IMR-90 (cell line): ENCODE data around the gene CCDC63. TPM values are rescaled to one million over a fixed set of nuclear protein-coding genes. Genes with fewer than 3 reads are reported as not detected.

Source experiments
- ATAC-seq: fragments of 200-7000 bp; cut with Tn5 transposase; 2 replicates; pipeline ENCODE4 v1.9.1; 2020; ENCODE audit warnings: low read depth, mild to moderate bottlenecking, moderate library complexity
- BruUV-seq: library from RNA; stranded (reverse); fragments of 400-500 nt; replicated peaks from 2 replicates; lab custom pipeline; 2021; lab: Mats Ljungman, UMichigan
- CTCF ChIA-PET: fragments of 300-600 bp; formaldehyde crosslinking; extraction: SDS; loops from one replicate; lab custom pipeline; 2021; ENCODE audit warnings: antibody characterized with exemption; lab: Yijun Ruan, JAX
- POLR2A ChIA-PET: fragments of 300-600 bp; sonication (Branson Sonifier 250); formaldehyde crosslinking; loops from one replicate; lab custom pipeline; 2022; ENCODE audit warnings: antibody characterized with exemption; ENCODE audit not compliant: unreplicated experiment; lab: Charles Lee
- DNase-seq: peaks from one replicate; pipeline ENCODE4 v3.0.0; 2013
- H2AFZ ChIP-seq: replicated peaks from 2 replicates; pipeline ENCODE3; 2013; ENCODE audit warnings: low read length, mild to moderate bottlenecking; ENCODE audit not compliant: poor library complexity
- H2AK5ac ChIP-seq: 2 replicates; pipeline ENCODE4 v1.6.1; 2013; ENCODE audit warnings: low read depth, low read length, inconsistent platforms
- H2AK9ac ChIP-seq: replicated peaks from 2 replicates; pipeline ENCODE3; 2013; ENCODE audit warnings: mild to moderate bottlenecking, low read depth, low read length, moderate library complexity; ENCODE audit not compliant: poor library complexity
- H2BK120ac ChIP-seq: 2 replicates; pipeline ENCODE4 v1.6.1; 2013; ENCODE audit warnings: low read depth, low read length, inconsistent platforms
- H2BK15ac ChIP-seq: 3 replicates; pipeline ENCODE4 v1.6.1; 2013; ENCODE audit warnings: low read depth, low read length, inconsistent platforms
- H2BK20ac ChIP-seq: 2 replicates; pipeline ENCODE4 v1.6.1; 2013; ENCODE audit warnings: low read depth, mild to moderate bottlenecking, inconsistent platforms, low read length, moderate library complexity
- H2BK5ac ChIP-seq: 2 replicates; pipeline ENCODE4 v1.6.1; 2013; ENCODE audit warnings: mild to moderate bottlenecking, low read depth, low read length, inconsistent platforms; ENCODE audit not compliant: poor library complexity, severe bottlenecking
- H3K14ac ChIP-seq: replicated peaks from 2 replicates; pipeline ENCODE4 v1.6.1; 2013; ENCODE audit warnings: low read depth, low read length, inconsistent platforms
- H3K18ac ChIP-seq: 2 replicates; pipeline ENCODE4 v1.6.1; 2013; ENCODE audit warnings: low read depth, low read length, control low read depth
- H3K23ac ChIP-seq: 2 replicates; pipeline ENCODE4 v1.6.1; 2013; ENCODE audit warnings: low read depth, low read length, inconsistent platforms
- H3K27ac ChIP-seq: 2 replicates; pipeline ENCODE4 v1.5.1; 2013; ENCODE audit warnings: mild to moderate bottlenecking, control low read depth, low read length; ENCODE audit not compliant: insufficient read depth
- H3K27me3 ChIP-seq: 2 replicates; pipeline ENCODE4 v1.6.1; 2013; ENCODE audit warnings: low read length; ENCODE audit not compliant: control insufficient read depth, insufficient read depth
- H3K36me3 ChIP-seq: 2 replicates; pipeline ENCODE4 v1.6.1; 2013; ENCODE audit warnings: low read length, mixed read lengths; ENCODE audit not compliant: control insufficient read depth, insufficient read depth
- H3K4ac ChIP-seq: 2 replicates; pipeline ENCODE4 v1.6.1; 2013; ENCODE audit warnings: low read depth, low read length, inconsistent platforms
- H3K4me1 ChIP-seq: 2 replicates; pipeline ENCODE4 v1.6.1; 2013; ENCODE audit warnings: low read length, mixed read lengths; ENCODE audit not compliant: control insufficient read depth, insufficient read depth
- H3K4me2 ChIP-seq: 2 replicates; pipeline ENCODE4 v1.6.1; 2013; ENCODE audit warnings: low read depth, mild to moderate bottlenecking, control low read depth, low read length, moderate library complexity
- H3K4me3 ChIP-seq: 2 replicates; pipeline ENCODE4 v1.5.1; 2013; ENCODE audit warnings: low read depth, mild to moderate bottlenecking, control low read depth, low read length, moderate library complexity; ENCODE audit not compliant: insufficient read depth
- H3K56ac ChIP-seq: 2 replicates; pipeline ENCODE4 v1.6.1; 2013; ENCODE audit warnings: low read length, inconsistent platforms; ENCODE audit not compliant: insufficient read depth; ENCODE audit errors: extremely low read depth
- H3K79me1 ChIP-seq, 2 experiments: 2 replicates each; pipeline ENCODE4 v1.6.1; 2013; ENCODE audit warnings: low read length in 2 of 2, inconsistent platforms in 1 of 2, low read depth in 1 of 2
- H3K9ac ChIP-seq: 2 replicates; pipeline ENCODE4 v1.6.1; 2013; ENCODE audit warnings: low read depth, low read length, control low read depth
- H3K9me1 ChIP-seq: 2 replicates; pipeline ENCODE4 v1.6.1; 2013; ENCODE audit warnings: low read length, inconsistent platforms; ENCODE audit not compliant: insufficient read depth
- H3K9me3 ChIP-seq: 2 replicates; pipeline ENCODE4 v1.6.1; 2013; ENCODE audit warnings: low read length; ENCODE audit not compliant: control insufficient read depth, insufficient read depth
- H4K20me1 ChIP-seq: 2 replicates; pipeline ENCODE4 v1.6.1; 2013; ENCODE audit warnings: low read length, inconsistent platforms; ENCODE audit not compliant: insufficient read depth
- H4K5ac ChIP-seq: 2 replicates; pipeline ENCODE4 v1.6.1; 2013; ENCODE audit warnings: mild to moderate bottlenecking, low read depth, low read length, control low read depth
- H4K8ac ChIP-seq, 2 experiments: 2 replicates each; pipeline ENCODE4 v1.6.1; 2013; ENCODE audit warnings: low read depth in 2 of 2, low read length in 2 of 2, control low read depth in 1 of 2, inconsistent platforms in 1 of 2
- H4K91ac ChIP-seq: 2 replicates; pipeline ENCODE4 v1.6.1; 2013; ENCODE audit warnings: low read depth, low read length, inconsistent platforms; ENCODE audit not compliant: insufficient read depth
- BHLHE40 ChIP-seq: fragments of 150-350 bp; IDR thresholded peaks from 2 replicates; pipeline ENCODE4 v1.6.1; 2016; ENCODE audit warnings: mild to moderate bottlenecking, low read depth, low read length
- CEBPB ChIP-seq: IDR thresholded peaks from 2 replicates; pipeline ENCODE4 v1.6.1; 2012; ENCODE audit warnings: low read depth, low read length, improper control_type of control experiment
- CHD1 ChIP-seq: IDR thresholded peaks from 2 replicates; pipeline ENCODE4 v1.6.1; 2012; ENCODE audit warnings: low read depth, low read length, improper control_type of control experiment
- FOS ChIP-seq: fragments of 150-350 bp; IDR thresholded peaks from 2 replicates; pipeline ENCODE4 v1.6.1; 2016; ENCODE audit warnings: low read depth, low read length
- MAFK ChIP-seq: IDR thresholded peaks from 2 replicates; pipeline ENCODE4 v1.6.1; 2012; ENCODE audit warnings: low read depth, low read length, improper control_type of control experiment
- MXI1 ChIP-seq: IDR thresholded peaks from 2 replicates; pipeline ENCODE4 v1.6.1; 2012; ENCODE audit warnings: low read depth, mild to moderate bottlenecking, low read length, moderate library complexity, borderline replicate concordance
- NFE2L2 ChIP-seq: fragments of 150-350 bp; IDR thresholded peaks from 2 replicates; pipeline ENCODE4 v1.6.1; 2016; ENCODE audit warnings: low read depth, mild to moderate bottlenecking, low read length
- POLR2A ChIP-seq: IDR thresholded peaks from 2 replicates; pipeline ENCODE4 v1.6.1; 2012; ENCODE audit warnings: mild to moderate bottlenecking, low read depth, low read length
- RAD21 ChIP-seq: IDR thresholded peaks from 2 replicates; pipeline ENCODE4 v1.6.1; 2012; ENCODE audit warnings: low read length, improper control_type of control experiment
- RCOR1 ChIP-seq: IDR thresholded peaks from 2 replicates; pipeline ENCODE4 v1.6.1; 2012; ENCODE audit warnings: mild to moderate bottlenecking, low read length, improper control_type of control experiment; ENCODE audit not compliant: insufficient replicate concordance
- RFX5 ChIP-seq: IDR thresholded peaks from 2 replicates; pipeline ENCODE4 v1.8.0; 2012; ENCODE audit warnings: low read depth, mild to moderate bottlenecking, low read length, moderate library complexity
- SMC3 ChIP-seq: fragments of 150-350 bp; IDR thresholded peaks from 2 replicates; pipeline ENCODE4 v1.6.1; 2016; ENCODE audit warnings: low read depth, mild to moderate bottlenecking, antibody characterized with exemption, low read length, moderate library complexity
- WGBS, 2 experiments: methylation state at CpG; one replicate each; pipeline versions ENCODE4 v1.1.5 to v1.1.7; 2013; ENCODE audit warnings: missing lambda C conversion rate in 2 of 2; ENCODE audit not compliant: insufficient read length in 1 of 2; ENCODE audit errors: extremely low coverage in 2 of 2; 5-methylcytosine and 5-hydroxymethylcytosine counted together
- dilution Hi-C: fragments of 300-500 bp; cut with HindIII; formaldehyde crosslinking; loops from one replicate; pipeline ENCODE4 v1.14.3; 2018; ENCODE audit warnings: low sequenced_read_pairs; ENCODE audit not compliant: unreplicated experiment
- in situ Hi-C: fragments of 300-500 bp; cut with MboI; formaldehyde crosslinking; loops from 3 replicates; pipeline ENCODE4 v1.14.3; 2019; ENCODE audit warnings: low sequenced_read_pairs, inconsistent platforms, mixed read lengths
- intact Hi-C: fragments of 100-400 bp; cut with micrococcal nuclease; formaldehyde crosslinking; loops from 2 replicates; pipeline ENCODE4 v1.10.0; 2022
- polyA plus RNA-seq, 3 experiments: library from polyadenylated mRNA; depleted of rRNA; stranded (reverse); fragments of >200 nt; gene quantifications; 2 replicates each; pipeline ENCODE4 v1.2.3, GENCODE V29; 2012; ENCODE audit warnings: low replicate concordance in 1 of 3
- total RNA-seq: library from RNA; depleted of rRNA; stranded (reverse); fragments of >200 nt; gene quantifications from 2 replicates; pipeline ENCODE4 v1.2.3, GENCODE V29; 2012
- TF ChIP-seq, protein P1 (sequence below): fragments of 150-350 bp; IDR thresholded peaks from 2 replicates; pipeline ENCODE4 v1.6.1; 2016; ENCODE audit warnings: low read depth, mild to moderate bottlenecking, low read length, moderate library complexity, borderline replicate concordance
- TF ChIP-seq, protein P2 (sequence below): fragments of 150-350 bp; IDR thresholded peaks from 2 replicates; pipeline ENCODE4 v1.6.1; 2017; ENCODE audit warnings: mild to moderate bottlenecking, antibody characterized with exemption, low read length, low read depth
- TF ChIP-seq, protein P3 (sequence below): conservative IDR thresholded peaks from 2 replicates; pipeline ENCODE4 v1.5.1; 2012; ENCODE audit warnings: mild to moderate bottlenecking, low read depth, low read length, improper control_type of control experiment

Gene CCDC63
- total and polyA plus RNA-seq, 2 of the 4 experiments (the other 2 are of a cell fraction): not detected

DNA sequence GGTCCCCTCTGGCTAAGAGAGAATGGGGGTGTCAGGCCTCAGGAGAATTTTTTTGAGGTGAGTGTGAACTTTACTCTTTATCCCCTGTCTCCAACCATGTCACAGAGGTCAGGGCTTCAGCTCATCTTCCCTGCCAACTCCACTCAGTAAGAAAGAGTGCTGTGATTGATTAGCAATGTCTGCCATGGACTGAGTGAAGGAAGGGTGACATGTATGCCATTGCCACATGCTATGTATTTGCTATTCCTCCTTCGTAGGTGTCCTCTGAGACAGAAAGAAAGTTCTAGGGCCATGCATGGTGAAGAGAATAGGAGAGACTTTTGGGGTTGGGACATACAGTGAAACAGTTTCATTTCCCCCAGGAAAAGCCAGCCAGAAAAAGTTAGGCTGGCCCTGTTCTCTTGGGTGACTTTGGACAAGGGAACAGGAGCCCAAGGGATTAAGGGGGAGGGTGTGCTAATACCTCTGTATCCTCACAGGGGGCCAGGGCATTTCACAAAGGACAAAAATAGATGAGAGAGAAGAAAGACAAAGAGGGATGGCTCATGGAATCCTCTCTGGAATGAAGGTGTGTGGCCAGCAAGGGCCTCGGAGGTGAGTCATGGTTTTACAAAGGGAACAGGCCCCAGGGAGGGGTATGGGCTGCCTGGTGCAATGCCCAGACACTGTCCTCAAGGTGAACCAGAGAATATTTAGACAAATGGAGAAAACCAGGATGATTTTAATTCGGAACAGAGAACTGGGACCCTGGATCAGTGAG, 87.5 kb downstream of the CCDC63 start:
- ChIA-PET CTCF (no interaction called here), POLR2A (no interaction called here)
- BruUV-seq: no TSS peak
- 0 out of 2 replicates have a peak, but pooled peaks cover 2% of the 10 kb centered on the region for H3K9me1 ChIP-seq
- H3K23ac ChIP-seq: no peak overlapping the region
- H2BK15ac ChIP-seq: no peak overlapping the region
- ATAC-seq (no peak), DNase-seq (no peak)
- H2BK120ac ChIP-seq: no peak overlapping the region
- in situ Hi-C loops: loop anchor here (10.0 kb wide), 1 partner anchor 381 kb away; no protein-coding TSS in a partner anchor
- H3K14ac ChIP-seq: no peak overlapping the region
- no peak overlapping the region for H2AFZ ChIP-seq
- no peak overlapping the region for H4K91ac ChIP-seq
- H3K4me1 ChIP-seq: no peaks in the 10 kb centered on the region
- no peak for TF ChIP-seq RCOR1
- no peak for TF ChIP-seq BHLHE40
- TF ChIP-seq CHD1: no peak
- TF ChIP-seq, protein P1, sequence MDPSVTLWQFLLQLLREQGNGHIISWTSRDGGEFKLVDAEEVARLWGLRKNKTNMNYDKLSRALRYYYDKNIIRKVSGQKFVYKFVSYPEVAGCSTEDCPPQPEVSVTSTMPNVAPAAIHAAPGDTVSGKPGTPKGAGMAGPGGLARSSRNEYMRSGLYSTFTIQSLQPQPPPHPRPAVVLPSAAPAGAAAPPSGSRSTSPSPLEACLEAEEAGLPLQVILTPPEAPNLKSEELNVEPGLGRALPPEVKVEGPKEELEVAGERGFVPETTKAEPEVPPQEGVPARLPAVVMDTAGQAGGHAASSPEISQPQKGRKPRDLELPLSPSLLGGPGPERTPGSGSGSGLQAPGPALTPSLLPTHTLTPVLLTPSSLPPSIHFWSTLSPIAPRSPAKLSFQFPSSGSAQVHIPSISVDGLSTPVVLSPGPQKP: no peak
- TF ChIP-seq, protein P2, sequence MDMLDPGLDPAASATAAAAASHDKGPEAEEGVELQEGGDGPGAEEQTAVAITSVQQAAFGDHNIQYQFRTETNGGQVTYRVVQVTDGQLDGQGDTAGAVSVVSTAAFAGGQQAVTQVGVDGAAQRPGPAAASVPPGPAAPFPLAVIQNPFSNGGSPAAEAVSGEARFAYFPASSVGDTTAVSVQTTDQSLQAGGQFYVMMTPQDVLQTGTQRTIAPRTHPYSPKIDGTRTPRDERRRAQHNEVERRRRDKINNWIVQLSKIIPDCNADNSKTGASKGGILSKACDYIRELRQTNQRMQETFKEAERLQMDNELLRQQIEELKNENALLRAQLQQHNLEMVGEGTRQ: no peak
- TF ChIP-seq FOS: no peak
- TF ChIP-seq RAD21: no peak
- TF ChIP-seq MXI1: no peak
- no peak for TF ChIP-seq CEBPB
- TF ChIP-seq, protein P3, sequence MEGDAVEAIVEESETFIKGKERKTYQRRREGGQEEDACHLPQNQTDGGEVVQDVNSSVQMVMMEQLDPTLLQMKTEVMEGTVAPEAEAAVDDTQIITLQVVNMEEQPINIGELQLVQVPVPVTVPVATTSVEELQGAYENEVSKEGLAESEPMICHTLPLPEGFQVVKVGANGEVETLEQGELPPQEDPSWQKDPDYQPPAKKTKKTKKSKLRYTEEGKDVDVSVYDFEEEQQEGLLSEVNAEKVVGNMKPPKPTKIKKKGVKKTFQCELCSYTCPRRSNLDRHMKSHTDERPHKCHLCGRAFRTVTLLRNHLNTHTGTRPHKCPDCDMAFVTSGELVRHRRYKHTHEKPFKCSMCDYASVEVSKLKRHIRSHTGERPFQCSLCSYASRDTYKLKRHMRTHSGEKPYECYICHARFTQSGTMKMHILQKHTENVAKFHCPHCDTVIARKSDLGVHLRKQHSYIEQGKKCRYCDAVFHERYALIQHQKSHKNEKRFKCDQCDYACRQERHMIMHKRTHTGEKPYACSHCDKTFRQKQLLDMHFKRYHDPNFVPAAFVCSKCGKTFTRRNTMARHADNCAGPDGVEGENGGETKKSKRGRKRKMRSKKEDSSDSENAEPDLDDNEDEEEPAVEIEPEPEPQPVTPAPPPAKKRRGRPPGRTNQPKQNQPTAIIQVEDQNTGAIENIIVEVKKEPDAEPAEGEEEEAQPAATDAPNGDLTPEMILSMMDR: no peak
- no peak for TF ChIP-seq SMC3
- no peak for TF ChIP-seq POLR2A
- TF ChIP-seq MAFK: no peak
- TF ChIP-seq NFE2L2: no peak
- no peak for TF ChIP-seq RFX5
- H3K4me2 ChIP-seq: no peak overlapping the region
- WGBS, 2 experiments: 80% methylated on average over 1 of the region's 3 CpGs; no CpG with 5 or more reads in 1 of the 2 experiments
- no peak overlapping the region for H2BK20ac ChIP-seq
- H2AK9ac ChIP-seq: no peak overlapping the region
- intact Hi-C loops: no loop called here
- H4K20me1 ChIP-seq: no peaks in the 10 kb centered on the region
- no peaks in the 10 kb centered on the region for H3K79me1 ChIP-seq
- no peaks in the 10 kb centered on the region for H3K9me3 ChIP-seq
- H3K27ac ChIP-seq: no peak overlapping the region
- H3K56ac ChIP-seq: no peak overlapping the region
- H3K4me3 ChIP-seq: no peak overlapping the region
- H3K18ac ChIP-seq: no peak overlapping the region
- H4K8ac ChIP-seq: no peak overlapping the region
- no peak overlapping the region for H2BK5ac ChIP-seq
- H3K9ac ChIP-seq: no peak overlapping the region
- no peak overlapping the region for H3K4ac ChIP-seq
- peaks cover 4% of the 10 kb centered on the region for H3K27me3 ChIP-seq
- no peaks in the 10 kb centered on the region for H3K36me3 ChIP-seq
- dilution Hi-C loops: no loop called here
- H2AK5ac ChIP-seq: no peak overlapping the region
- H4K5ac ChIP-seq: no peak overlapping the region
